Choroid plexus epithelial cell (primary cell): ENCODE measurements around the gene ELAVL3.
A peak's percentile ranks its signal among the peaks of the same experiment; 100 is the strongest.

ENCODE experiments used
- DNase-seq: peaks from one replicate; pipeline ENCODE4 v3.0.0-alpha.2; 2010; ENCODE audit warnings: low read depth
- H3K4me3 ChIP-seq: 2 replicates; pipeline ENCODE4 v1.5.1; 2011; ENCODE audit warnings: low read depth, mild to moderate bottlenecking, control low read depth, low read length, moderate library complexity
- TF ChIP-seq, protein P1 (sequence below): conservative IDR thresholded peaks from 2 replicates; pipeline ENCODE4 v1.5.1; 2011; ENCODE audit warnings: low read depth, mild to moderate bottlenecking, control low read depth, inconsistent platforms, low read length, moderate library complexity

ELAVL3 gene

DNA sequence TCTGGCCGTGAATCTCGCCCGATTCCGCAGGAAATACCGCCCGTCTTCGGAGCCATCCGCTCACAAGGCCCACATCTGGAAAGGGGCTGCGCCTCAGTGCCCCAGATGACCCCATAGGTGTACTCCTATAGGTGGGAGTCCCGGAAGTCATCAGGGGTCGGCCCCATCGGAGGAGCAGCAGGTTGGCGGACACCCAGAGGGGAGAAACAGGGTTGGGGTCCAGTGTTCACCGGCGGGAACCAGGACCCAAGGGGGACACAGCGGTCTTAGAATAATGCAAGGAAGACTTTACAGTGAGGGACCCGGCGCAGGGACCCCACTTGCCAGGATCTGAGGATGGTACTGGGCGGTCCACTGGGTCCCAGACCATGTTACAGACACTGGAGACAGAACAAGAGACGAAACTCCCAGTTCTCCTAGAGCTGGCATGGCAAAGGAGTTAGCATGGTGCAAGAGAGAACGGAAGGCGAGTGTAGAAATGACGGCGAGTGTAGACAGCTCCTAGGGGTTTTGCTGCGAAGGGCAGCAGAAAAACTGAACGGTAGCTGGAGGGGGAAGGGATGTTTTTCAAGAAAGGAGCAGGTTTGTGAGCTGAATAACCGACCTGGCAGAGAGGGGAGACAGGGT, 57.6 kb downstream of the ELAVL3 start:
- no peak for DNase-seq
- TF ChIP-seq, protein P1, sequence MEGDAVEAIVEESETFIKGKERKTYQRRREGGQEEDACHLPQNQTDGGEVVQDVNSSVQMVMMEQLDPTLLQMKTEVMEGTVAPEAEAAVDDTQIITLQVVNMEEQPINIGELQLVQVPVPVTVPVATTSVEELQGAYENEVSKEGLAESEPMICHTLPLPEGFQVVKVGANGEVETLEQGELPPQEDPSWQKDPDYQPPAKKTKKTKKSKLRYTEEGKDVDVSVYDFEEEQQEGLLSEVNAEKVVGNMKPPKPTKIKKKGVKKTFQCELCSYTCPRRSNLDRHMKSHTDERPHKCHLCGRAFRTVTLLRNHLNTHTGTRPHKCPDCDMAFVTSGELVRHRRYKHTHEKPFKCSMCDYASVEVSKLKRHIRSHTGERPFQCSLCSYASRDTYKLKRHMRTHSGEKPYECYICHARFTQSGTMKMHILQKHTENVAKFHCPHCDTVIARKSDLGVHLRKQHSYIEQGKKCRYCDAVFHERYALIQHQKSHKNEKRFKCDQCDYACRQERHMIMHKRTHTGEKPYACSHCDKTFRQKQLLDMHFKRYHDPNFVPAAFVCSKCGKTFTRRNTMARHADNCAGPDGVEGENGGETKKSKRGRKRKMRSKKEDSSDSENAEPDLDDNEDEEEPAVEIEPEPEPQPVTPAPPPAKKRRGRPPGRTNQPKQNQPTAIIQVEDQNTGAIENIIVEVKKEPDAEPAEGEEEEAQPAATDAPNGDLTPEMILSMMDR = no peak
- H3K4me3 ChIP-seq = no peak overlapping the region

DNA sequence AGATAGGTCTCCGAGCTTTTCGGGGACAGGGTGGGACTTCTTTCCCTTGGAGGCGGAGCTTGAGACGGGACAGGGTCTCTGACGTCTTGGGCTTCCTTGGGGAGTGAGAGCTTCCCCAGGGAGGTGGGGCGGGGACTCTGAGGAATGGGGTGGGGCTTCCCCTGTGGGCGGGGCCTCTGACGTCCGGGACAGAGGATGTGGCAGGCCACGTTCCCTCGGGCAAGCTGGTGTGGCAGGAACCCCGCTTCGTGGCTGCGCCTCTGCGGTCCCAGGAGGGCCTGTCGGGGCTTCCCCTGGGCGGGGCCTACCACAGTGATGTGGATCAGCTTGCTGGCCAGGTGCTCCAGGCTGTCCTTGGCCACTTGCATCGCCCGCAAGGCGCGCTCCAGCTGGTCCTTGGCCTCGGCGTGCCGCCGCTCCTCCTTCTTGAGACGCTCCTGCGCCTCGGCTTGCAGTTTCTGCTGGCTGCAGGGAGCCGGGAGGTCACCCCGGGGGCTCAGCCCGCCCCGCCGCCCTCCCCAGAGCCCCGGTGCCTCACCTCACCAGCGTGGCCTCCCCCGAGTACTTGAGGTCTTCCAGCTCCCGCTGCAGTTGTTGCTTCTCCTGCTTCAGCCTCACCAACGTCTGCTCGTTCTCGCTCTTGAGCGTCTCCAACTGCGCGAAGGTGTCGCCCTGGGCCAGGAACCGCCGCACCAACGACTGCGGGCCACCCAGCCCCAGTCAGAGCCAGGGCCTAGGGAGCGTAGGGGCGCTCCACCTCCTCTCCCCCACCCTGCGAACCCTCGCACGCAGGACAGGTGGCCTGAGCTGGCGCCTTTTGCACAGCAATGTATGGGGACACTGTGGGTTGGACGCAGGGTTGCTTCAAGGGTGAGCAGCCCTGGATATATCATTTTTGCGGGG, 58.4 kb downstream of the ELAVL3 start:
- peak; percentile 26 for DNase-seq
- no peak overlapping the region for H3K4me3 ChIP-seq
- TF ChIP-seq, protein P1 = no peak

DNA sequence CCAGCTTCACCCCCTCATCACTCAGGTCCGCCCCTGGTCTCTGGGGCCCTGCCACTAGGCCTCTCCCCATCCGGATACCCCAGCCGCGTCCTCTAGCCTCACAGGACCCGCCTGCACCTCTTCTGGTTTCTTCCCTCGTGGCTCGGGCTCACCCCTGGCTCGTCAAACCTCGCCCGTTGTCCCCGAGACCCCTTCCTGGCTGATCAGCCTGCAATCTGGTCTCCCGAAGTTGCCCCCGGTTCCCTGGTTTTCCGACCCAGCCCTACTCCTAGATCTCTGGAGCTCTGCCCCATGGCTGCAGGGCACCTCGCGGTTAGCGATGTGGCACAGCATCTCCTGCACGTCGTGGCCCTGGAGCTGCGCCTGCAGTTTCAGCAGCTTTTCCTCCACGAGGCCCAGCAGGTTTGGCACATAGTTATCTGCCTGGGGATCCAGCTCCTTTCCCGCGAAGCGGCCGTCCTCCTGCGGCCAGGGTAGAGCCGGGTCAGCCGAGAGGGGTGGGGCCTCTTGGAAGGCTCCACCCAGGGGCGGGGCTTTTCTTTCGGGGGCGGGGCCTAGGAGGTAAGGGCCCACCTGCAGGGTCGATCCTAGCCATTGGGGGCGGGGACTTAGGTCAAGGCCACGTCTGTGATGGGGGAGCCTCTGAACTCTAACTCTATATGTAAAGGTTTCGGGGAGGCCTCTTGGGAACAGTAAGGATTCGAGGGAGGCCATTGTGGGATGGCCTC, 59.3 kb downstream of the ELAVL3 start:
- TF ChIP-seq, protein P1 = no peak
- no peak for DNase-seq
- H3K4me3 ChIP-seq = no peak overlapping the region

DNA sequence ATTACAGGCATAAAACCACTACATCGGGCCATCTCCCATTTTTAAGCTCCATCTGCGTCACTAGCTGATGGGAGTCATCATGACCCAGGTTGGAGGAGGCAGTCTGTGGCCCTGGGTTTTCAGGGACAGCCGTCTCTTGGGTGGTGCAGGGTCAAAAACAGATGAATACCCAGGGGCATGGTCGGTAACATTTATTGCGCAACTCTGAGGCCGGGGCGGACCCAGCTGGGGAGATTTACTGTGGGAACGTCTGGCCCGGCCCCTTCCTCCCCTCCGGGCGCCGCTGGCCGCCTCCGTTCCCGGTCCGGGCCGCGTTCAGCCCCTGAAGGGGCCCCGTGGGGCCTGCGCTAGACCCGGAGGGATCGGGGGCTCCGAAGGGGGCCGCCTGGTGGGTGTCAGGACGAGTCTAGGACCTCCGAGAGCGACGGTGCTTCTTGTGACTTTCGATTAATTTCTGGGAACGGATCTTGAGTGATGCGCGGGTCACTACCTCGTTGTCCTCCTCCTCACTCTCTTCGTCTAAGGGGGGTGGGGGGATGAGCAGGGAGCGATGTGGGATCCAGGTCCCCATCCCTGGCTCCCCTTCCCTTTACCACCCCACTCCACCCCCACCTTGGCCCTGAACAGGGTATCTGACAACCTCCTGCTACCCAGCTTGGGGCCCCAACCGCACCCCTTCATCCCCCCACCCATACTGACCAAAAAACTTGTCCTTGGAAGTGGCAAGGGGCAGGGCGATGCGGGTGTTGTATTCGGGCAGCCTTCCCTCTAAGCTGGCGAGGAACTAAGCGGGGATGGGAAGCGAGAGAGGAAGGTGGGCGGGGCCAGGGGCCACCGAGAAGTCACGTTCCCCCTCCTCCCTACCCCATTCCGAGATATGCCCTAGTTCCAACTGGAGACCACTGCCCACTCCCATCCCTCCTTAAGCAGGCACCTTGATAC, 60.1 kb downstream of the ELAVL3 start:
- H3K4me3 ChIP-seq = peak overlapping the region; percentile 30
- TF ChIP-seq, protein P1 = no peak
- no peak for DNase-seq

DNA sequence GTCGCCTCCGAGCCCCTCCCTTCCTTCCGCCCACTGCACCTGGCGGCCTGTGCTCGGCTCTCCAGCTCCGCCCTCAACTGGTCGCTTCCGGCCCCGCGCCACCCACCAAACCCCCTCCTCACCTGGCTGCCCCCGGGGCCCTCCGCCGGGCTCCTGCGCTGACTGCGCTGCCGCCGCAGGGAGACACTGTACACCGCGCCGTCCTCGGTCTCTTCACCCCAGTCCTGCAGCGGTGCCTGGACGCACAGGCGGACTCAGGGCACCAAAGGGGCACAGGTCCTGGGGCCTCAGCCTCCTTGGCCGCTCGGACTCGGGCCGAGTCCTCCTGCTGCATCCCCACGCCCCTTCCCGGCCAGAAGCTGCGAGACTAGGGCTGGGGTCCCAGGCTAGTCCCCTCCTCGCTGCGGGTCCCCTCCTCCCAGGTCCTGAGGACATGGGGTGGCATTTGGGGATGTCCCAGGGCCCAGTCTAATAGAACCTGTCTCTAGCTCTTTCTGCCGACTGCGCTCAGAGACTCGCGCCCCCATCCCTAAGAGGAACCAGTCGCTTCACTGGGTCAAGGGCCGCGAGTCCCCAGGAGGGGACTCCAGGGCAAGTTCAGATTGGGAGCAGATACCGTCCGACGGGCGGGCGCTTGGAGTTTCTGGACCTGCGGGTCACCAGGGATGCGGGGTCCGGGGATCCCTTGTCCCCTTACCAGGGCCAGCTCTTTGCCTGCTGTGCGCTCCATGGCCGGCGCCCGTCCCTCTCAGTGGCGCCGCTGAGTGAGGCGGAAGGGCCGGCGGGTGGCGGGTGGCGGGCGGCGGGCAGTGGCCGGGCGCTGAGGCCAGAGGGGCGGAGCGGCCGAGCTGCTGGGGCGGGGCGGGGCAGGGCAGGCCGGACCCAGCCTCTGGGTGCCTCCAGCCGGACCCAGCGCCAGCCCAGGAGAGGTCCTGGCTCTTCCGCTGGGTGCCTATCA, 62.0 kb downstream of the ELAVL3 start, which contains the start of gene RGL3:
RGL3 (minus strand) TSS at position 766 of the 958 bp plus-strand sequence; CDS start at position 730, 36 bp downstream.
- H3K4me3 ChIP-seq = no peak within 1 kb of the TSS
- no peak for DNase-seq
- TF ChIP-seq, protein P1 = no peak
